Thyroid gland (tissue), 4 donors: Measurements from ENCODE around the gene FGFBP1. TPM values are rescaled to one million over a fixed set of nuclear protein-coding genes. Genes with fewer than 3 reads are reported as not detected.

Source experiments
- DNase-seq, 2 donors: peaks; one replicate each; pipeline ENCODE4 v3.0.0-alpha.2; 2019
- H3K27ac ChIP-seq, 3 donors: fragments of 200-600 bp; sonication (generic); 1 replicate in 2 of 3; 2 replicates in 1 of 3; pipeline ENCODE4 v1.5.1; 2016 to 2019; ENCODE audit warnings: mild to moderate bottlenecking in 1 of 3, moderate library complexity in 1 of 3
- H3K27me3 ChIP-seq: fragments of 200-600 bp; sonication (generic); one replicate; pipeline ENCODE4 v1.5.1; 2019
- H3K36me3 ChIP-seq, 2 donors: fragments of 200-600 bp; sonication (generic); one replicate each; pipeline ENCODE4 v1.5.1; 2016 to 2019
- H3K4me1 ChIP-seq, 2 donors: fragments of 200-600 bp; sonication (generic); one replicate each; pipeline ENCODE4 v1.5.1; 2017 to 2019
- H3K4me3 ChIP-seq, 3 donors: fragments of 200-600 bp; sonication (generic); replicated peaks in 1 of 3; 1 replicate in 2 of 3; 2 replicates in 1 of 3; pipeline ENCODE4 v1.5.1; 2016; ENCODE audit warnings: mild to moderate bottlenecking in 1 of 3
- H3K9me3 ChIP-seq: fragments of 200-600 bp; sonication (generic); one replicate; pipeline ENCODE4 v1.5.1; 2017
- CTCF ChIP-seq, 6 experiments: fragments of 200-600 bp in 3 of 6; fragments of 450-650 bp in 3 of 6; sonication (generic) in 3 of 6; IDR thresholded peaks; one replicate each; pipeline ENCODE4 v1.5.1; 2016 to 2019; ENCODE audit warnings: antibody characterized with exemption in 6 of 6, mild to moderate bottlenecking in 2 of 6, inconsistent platforms in 1 of 6, moderate library complexity in 1 of 6
- POLR2A ChIP-seq, 2 donors: fragments of 450-650 bp; IDR thresholded peaks; one replicate each; pipeline ENCODE4 v1.6.1; 2017; ENCODE audit warnings: antibody characterized with exemption in 2 of 2, mild to moderate bottlenecking in 2 of 2, moderate library complexity in 1 of 2
- WGBS, 2 donors: methylation state at CpG; one replicate each; pipeline ENCODE4 v1.1.5; 2017; 5-methylcytosine and 5-hydroxymethylcytosine counted together
- intact Hi-C: fragments of 100-400 bp; cut with DNase I; formaldehyde crosslinking; loops from one replicate; pipeline ENCODE4 v1.15.1; 2023
- total RNA-seq, 4 donors: library from RNA; depleted of rRNA; stranded (reverse); fragments of >200 nt; gene quantifications; one replicate each; pipeline ENCODE4 v1.2.3, GENCODE V29; 2016

The FGFBP1 gene
- total RNA-seq, 4 donors from 2014 or later: 0.22 to 2.3 (median 0.44) TPM; not detected in 1

DNA sequence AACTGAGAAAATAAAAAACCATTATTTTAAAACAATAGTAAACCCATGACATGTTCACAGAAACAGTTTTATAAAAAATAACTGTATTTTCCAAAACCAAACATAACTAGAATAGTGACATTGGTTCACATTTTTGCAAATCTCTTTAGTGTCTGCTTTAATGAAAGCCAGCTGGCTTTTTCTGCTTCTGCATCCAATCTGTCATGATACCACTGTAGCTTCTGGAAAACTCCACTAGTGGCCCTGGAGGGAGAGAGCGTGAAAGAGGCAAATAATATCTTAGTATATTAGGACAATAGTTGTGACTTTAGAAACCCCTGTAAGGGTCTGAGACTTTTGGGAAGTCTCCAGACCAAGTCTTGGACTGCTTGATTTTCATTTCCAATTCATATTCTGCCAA lies 31.1 kb downstream of the FGFBP1 start:
- Histone ChIP-seq H3K4me3 (no peak overlapping the region), H3K9me3 (no peaks in the 10 kb centered on the region), H3K36me3 (no peaks in the 10 kb centered on the region), H3K27ac (no peak overlapping the region), H3K4me1 (no peaks in the 10 kb centered on the region), H3K27me3 (no peaks in the 10 kb centered on the region)
- intact Hi-C loops: no loop called here
- TF ChIP-seq CTCF (IDR thresholded peaks at IDR 0.05): no peak
- TF ChIP-seq POLR2A (IDR thresholded peaks at IDR 0.05): no peak
- WGBS, 2 donors: 73 to 89% methylated on average over 1 of the region's 1 CpG
- no peak for DNase-seq

- 72 to 80% methylated on average over 7 to 25 of the region's 25 CpGs for WGBS, 2 donors
- Histone ChIP-seq H3K4me1 (no peaks in the 10 kb centered on the region), H3K9me3 (no peaks in the 10 kb centered on the region), H3K4me3 (peak overlapping the region in 1 of 3 donors; percentile 19), H3K27me3 (no peaks in the 10 kb centered on the region), H3K27ac (peak overlapping the region in 1 of 3 donors; percentile 24), H3K36me3 (no peaks in the 10 kb centered on the region)
- DNase-seq: peak; percentile 32 to 44
- intact Hi-C loops: no loop called here
- TF ChIP-seq POLR2A (IDR thresholded peaks at IDR 0.05): no peak
These were observed 32.5 kb downstream of the FGFBP1 start for GRCh38 chr4:15906020-15906443.

DNA sequence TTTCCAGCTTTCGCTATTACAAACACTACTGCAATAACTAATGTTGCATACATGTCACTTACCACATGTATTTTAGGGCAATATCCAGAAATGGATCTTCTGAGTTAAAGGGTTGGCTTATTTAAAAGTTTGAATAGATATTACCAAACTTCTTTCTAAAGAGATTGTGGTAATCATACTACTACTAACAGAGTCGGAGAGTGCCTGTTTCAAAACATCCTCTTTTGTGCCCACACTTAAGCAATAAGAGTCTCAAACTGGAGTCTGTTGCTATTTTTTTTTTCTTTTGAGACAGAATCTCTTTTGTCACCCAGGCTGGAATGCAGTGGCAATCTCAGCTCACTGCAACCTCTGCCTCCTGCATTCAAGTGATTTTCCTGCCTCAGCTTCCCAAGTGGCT lies 35.8 kb downstream of the FGFBP1 start:
- Histone ChIP-seq H3K4me3 (no peak overlapping the region), H3K4me1 (no peaks in the 10 kb centered on the region), H3K36me3 (no peaks in the 10 kb centered on the region), H3K27ac (no peak overlapping the region), H3K9me3 (no peaks in the 10 kb centered on the region), H3K27me3 (no peaks in the 10 kb centered on the region)
- no peak for TF ChIP-seq CTCF (IDR thresholded peaks at IDR 0.05)
- no peak for TF ChIP-seq POLR2A (IDR thresholded peaks at IDR 0.05)
- 85 to 86% methylated on average over 2 of the region's 2 CpGs for WGBS, 2 donors
- no peak for DNase-seq
- intact Hi-C loops: no loop called here

- intact Hi-C loops: no loop called here
These were observed 36.5 kb downstream of the FGFBP1 start for GRCh38 chr4:15901998-15902397.

GRCh38 chr4:15901007-15901406 lies 37.5 kb downstream of the FGFBP1 start:
- intact Hi-C loops: no loop called here
- Histone ChIP-seq H3K4me3 (no peak overlapping the region), H3K9me3 (no peaks in the 10 kb centered on the region), H3K27me3 (no peaks in the 10 kb centered on the region), H3K27ac (no peak overlapping the region), H3K36me3 (no peaks in the 10 kb centered on the region), H3K4me1 (no peaks in the 10 kb centered on the region)
- no peak for TF ChIP-seq POLR2A (IDR thresholded peaks at IDR 0.05)
- no peak for TF ChIP-seq CTCF (IDR thresholded peaks at IDR 0.05)
- DNase-seq: no peak
- WGBS, 2 donors: 87 to 88% methylated on average over 3 of the region's 3 CpGs

More at GRCh38 chr4:15901998-15902397, 36.5 kb downstream of the FGFBP1 start:
- 82 to 86% methylated on average over 2 of the region's 2 CpGs for WGBS, 2 donors
- Histone ChIP-seq H3K27me3 (no peaks in the 10 kb centered on the region), H3K4me3 (no peak overlapping the region), H3K36me3 (no peaks in the 10 kb centered on the region), H3K4me1 (no peaks in the 10 kb centered on the region), H3K9me3 (no peaks in the 10 kb centered on the region), H3K27ac (no peak overlapping the region)
- TF ChIP-seq CTCF (IDR thresholded peaks at IDR 0.05) (no peak), POLR2A (IDR thresholded peaks at IDR 0.05) (no peak)
- no peak for DNase-seq

- no peak for DNase-seq
- Histone ChIP-seq H3K27me3 (no peaks in the 10 kb centered on the region), H3K9me3 (no peaks in the 10 kb centered on the region), H3K4me3 (no peak overlapping the region), H3K27ac (no peak overlapping the region), H3K4me1 (no peaks in the 10 kb centered on the region), H3K36me3 (no peaks in the 10 kb centered on the region)
- intact Hi-C loops: no loop called here
- 93 to 95% methylated on average over 1 of the region's 1 CpG for WGBS, 2 donors
- TF ChIP-seq POLR2A (IDR thresholded peaks at IDR 0.05) (no peak), CTCF (IDR thresholded peaks at IDR 0.05) (no peak)
These were observed 39.0 kb downstream of the FGFBP1 start for GRCh38 chr4:15899511-15899910.
